22Rv1 (cell line): ENCODE results near the gene STAC2.

ENCODE experiments used
- CTCF ChIP-seq: fragments of 450-650 bp; IDR thresholded peaks from 2 replicates; pipeline ENCODE4 v1.5.1; 2017; ENCODE audit warnings: mild to moderate bottlenecking
- ZFX ChIP-seq: fragments of 450-650 bp; IDR thresholded peaks from 2 replicates; pipeline ENCODE4 v1.6.1; 2017; ENCODE audit warnings: antibody characterized with exemption, borderline replicate concordance

DNA sequence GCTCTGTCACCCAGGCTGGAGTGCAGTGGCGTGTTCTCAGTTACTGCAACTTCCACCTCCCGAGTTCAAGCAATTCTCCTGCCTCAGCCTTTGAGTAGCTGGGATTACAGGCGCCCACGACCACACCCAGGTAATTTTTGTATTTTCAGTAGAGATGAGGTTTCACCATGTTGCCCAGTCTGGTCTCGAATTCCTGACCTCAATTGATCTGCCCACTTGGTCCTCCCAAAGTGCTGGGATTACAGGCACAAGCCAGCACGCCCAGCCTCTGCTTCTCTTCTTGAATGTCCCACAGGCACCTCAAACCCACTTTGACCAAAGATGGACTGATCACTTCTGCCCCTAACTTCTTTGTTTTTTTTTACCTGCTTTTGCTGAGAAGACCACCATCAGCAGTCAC, 55.2 kb downstream of the STAC2 start:
- TF ChIP-seq CTCF = no peak
- no peak for TF ChIP-seq ZFX
